ENCODE measurements around the gene ETV3L. TPM values are rescaled to one million over a fixed set of nuclear protein-coding genes. Genes with fewer than 3 reads are reported as not detected.

ETV3L gene
- total and polyA plus RNA-seq, 10 donors: not detected

DNA sequence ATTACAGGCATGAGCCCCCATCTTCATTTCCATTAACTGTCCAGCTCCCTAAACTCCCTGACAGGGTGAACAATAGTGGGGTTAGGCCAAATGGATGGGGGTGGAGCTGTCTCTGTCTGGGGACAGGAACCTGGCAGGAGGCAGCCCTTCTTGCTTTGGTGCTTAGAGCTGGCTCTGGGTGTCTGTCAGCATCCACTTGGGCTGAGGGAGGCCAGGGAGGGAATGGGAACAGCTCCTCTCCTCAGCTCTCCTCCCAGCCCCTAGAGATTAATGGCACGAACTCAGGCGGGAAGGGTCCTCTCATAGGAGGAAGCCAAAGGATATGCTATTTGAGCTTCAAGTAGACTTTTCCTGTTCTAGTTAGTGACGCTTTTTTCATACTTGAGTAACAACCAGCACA is 11.1 kb upstream of the ETV3L start:
- peak; percentile 39 for DNase-seq
- TF ChIP-seq POLR2A (IDR thresholded peaks at IDR 0.05) (no peak), POLR2AphosphoS5 (IDR thresholded peaks at IDR 0.05) (no peak)
- TF ChIP-seq, protein P1, sequence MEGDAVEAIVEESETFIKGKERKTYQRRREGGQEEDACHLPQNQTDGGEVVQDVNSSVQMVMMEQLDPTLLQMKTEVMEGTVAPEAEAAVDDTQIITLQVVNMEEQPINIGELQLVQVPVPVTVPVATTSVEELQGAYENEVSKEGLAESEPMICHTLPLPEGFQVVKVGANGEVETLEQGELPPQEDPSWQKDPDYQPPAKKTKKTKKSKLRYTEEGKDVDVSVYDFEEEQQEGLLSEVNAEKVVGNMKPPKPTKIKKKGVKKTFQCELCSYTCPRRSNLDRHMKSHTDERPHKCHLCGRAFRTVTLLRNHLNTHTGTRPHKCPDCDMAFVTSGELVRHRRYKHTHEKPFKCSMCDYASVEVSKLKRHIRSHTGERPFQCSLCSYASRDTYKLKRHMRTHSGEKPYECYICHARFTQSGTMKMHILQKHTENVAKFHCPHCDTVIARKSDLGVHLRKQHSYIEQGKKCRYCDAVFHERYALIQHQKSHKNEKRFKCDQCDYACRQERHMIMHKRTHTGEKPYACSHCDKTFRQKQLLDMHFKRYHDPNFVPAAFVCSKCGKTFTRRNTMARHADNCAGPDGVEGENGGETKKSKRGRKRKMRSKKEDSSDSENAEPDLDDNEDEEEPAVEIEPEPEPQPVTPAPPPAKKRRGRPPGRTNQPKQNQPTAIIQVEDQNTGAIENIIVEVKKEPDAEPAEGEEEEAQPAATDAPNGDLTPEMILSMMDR (IDR thresholded peaks at IDR 0.05 in 8 of 11, conservative IDR thresholded peaks at IDR 0.05 in 3 of 11): no peak
- H3K9me3 ChIP-seq: no peaks in the 10 kb centered on the region
- intact Hi-C loops (cut with DNase I; ENCODE audit: low total_unique reads): no loop called here
- H3K27ac ChIP-seq: no peak overlapping the region
- peaks cover 0 to 36% (median 15%) of the 10 kb centered on the region in 6 donors for H3K4me1 ChIP-seq
- no peaks in the 10 kb centered on the region for H3K36me3 ChIP-seq
- 53 to 79% (median 68%) methylated on average over 3 of the region's 3 CpGs for WGBS, 5 donors
- H3K27me3 ChIP-seq (replicated peaks in 1 of 7): peaks cover 0 to 82% (median 6%) of the 10 kb centered on the region in 7 donors
- H3K4me3 ChIP-seq: no peak overlapping the region

DNA sequence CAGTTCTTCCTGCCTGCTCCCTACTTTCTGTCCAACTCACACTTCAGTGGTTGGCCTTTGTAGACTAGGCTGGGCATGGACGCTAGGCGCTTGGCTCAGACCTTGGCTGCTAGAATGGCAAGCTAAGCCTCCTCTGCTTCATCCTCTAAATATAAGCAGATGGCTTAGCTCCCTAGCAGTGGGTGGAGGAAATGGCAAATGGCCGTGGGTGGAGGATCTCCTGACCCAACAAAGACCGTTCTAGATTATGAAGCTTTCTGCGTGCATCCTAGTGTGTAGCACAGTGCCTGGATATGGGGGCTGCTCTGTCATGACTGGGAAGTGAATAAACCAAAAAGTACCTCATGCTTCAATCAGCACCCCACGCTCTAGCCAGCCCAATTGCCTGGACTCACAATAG is 10.4 kb upstream of the ETV3L start:
- H3K4me3 ChIP-seq: no peak overlapping the region
- peaks cover 0 to 36% (median 15%) of the 10 kb centered on the region in 6 donors for H3K4me1 ChIP-seq
- peaks cover 0 to 82% (median 6%) of the 10 kb centered on the region in 7 donors for H3K27me3 ChIP-seq (replicated peaks in 1 of 7)
- no peaks in the 10 kb centered on the region for H3K36me3 ChIP-seq
- H3K9me3 ChIP-seq: no peaks in the 10 kb centered on the region
- 64 to 83% (median 77%) methylated on average over 6 of the region's 6 CpGs for WGBS, 5 donors
- DNase-seq: peak; percentile 18
- TF ChIP-seq POLR2AphosphoS5 (IDR thresholded peaks at IDR 0.05) (no peak), POLR2A (IDR thresholded peaks at IDR 0.05) (no peak)
- TF ChIP-seq, protein P1 (IDR thresholded peaks at IDR 0.05 in 8 of 11, conservative IDR thresholded peaks at IDR 0.05 in 3 of 11): no peak
- no peak overlapping the region for H3K27ac ChIP-seq
- intact Hi-C loops (cut with DNase I; ENCODE audit: low total_unique reads): no loop called here

DNA sequence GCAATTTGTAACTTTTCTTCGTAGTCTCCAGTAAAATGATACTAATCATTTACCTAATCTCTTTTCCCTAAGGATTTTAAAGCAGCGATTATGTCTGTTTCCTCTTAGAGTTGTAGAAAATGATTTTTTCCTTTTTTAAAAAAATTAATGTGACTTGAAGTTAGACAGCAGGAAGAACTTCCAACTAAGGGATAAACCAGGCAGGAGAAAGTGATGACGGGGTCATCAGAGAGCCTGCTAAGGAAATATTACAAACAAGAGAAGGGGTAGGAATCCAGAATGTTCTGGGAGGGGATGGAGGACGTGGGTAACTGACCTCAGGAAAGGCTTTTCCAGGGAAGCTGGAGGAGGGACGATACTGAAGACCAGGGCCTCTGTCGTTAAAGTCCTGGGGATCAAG is 8.8 kb upstream of the ETV3L start:
- peaks cover 0 to 33% (median 15%) of the 10 kb centered on the region in 6 donors for H3K4me1 ChIP-seq
- WGBS, 5 donors: 71 to 82% (median 72%) methylated on average over 6 of the region's 6 CpGs
- no peaks in the 10 kb centered on the region for H3K36me3 ChIP-seq
- H3K9me3 ChIP-seq: no peaks in the 10 kb centered on the region
- intact Hi-C loops (cut with DNase I; ENCODE audit: low total_unique reads): no loop called here
- TF ChIP-seq, protein P1 (IDR thresholded peaks at IDR 0.05 in 8 of 11, conservative IDR thresholded peaks at IDR 0.05 in 3 of 11): no peak
- TF ChIP-seq POLR2AphosphoS5 (IDR thresholded peaks at IDR 0.05) (no peak), POLR2A (IDR thresholded peaks at IDR 0.05) (no peak)
- H3K27me3 ChIP-seq (replicated peaks in 1 of 7): peaks cover 0 to 68% (median 6%) of the 10 kb centered on the region in 7 donors
- H3K27ac ChIP-seq: no peak overlapping the region
- no peak for DNase-seq
- no peak overlapping the region for H3K4me3 ChIP-seq

DNA sequence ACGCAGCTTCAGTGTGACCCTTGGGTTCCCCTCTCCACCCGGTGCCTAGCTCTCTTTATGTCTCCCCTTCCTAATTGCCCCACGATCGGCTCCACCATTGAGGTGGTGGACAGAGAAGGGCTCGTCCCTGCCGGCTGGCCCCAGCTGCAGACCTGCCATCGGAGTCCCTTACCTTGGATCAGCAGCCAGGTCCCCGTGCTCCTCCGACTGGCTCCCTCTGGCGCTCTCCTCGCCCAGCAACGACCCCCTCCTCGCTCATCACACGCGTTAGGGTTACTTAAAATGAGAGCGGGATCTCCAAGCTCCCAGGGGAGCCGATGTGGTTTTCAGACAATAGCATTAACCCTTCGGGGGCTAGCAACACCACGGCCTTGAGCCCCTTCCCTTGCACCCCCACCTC is 8.1 kb upstream of the ETV3L start:
- no peak for TF ChIP-seq POLR2A (IDR thresholded peaks at IDR 0.05)
- no peak for TF ChIP-seq POLR2AphosphoS5 (IDR thresholded peaks at IDR 0.05)
- TF ChIP-seq, protein P1 (IDR thresholded peaks at IDR 0.05 in 8 of 11, conservative IDR thresholded peaks at IDR 0.05 in 3 of 11): no peak
- no peaks in the 10 kb centered on the region for H3K9me3 ChIP-seq
- H3K4me1 ChIP-seq: peaks cover 0 to 25% (median 11%) of the 10 kb centered on the region in 6 donors
- 60 to 69% (median 68%) methylated on average over 19 of the region's 19 CpGs for WGBS, 5 donors
- no peak overlapping the region for H3K27ac ChIP-seq
- intact Hi-C loops (cut with DNase I; ENCODE audit: low total_unique reads): no loop called here
- peak; percentile 57 for DNase-seq
- H3K4me3 ChIP-seq: no peak overlapping the region
- H3K27me3 ChIP-seq (replicated peaks in 1 of 7): peaks cover 0 to 61% (median 6%) of the 10 kb centered on the region in 7 donors
- no peaks in the 10 kb centered on the region for H3K36me3 ChIP-seq

All from spleen (tissue), 11 donors.